DOHH2 (cell line): ENCODE results near the gene NFU1.

Source experiments
- EZH2phosphoT487 ChIP-seq: fragments of 200-600 bp; sonication (generic); IDR thresholded peaks from 2 replicates; pipeline ENCODE4 v1.6.1; 2017; ENCODE audit warnings: borderline replicate concordance, mild to moderate bottlenecking, antibody characterized with exemption, low read length, moderate library complexity, mixed read lengths
- TF ChIP-seq, protein P1 (sequence below): fragments of 200-600 bp; sonication (generic); IDR thresholded peaks from one replicate; pipeline ENCODE4 v1.5.1; 2014; ENCODE audit warnings: antibody characterized with exemption, mild to moderate bottlenecking, low read depth, low read length; ENCODE audit not compliant: poor library complexity, severe bottlenecking

- TF ChIP-seq, protein P1, sequence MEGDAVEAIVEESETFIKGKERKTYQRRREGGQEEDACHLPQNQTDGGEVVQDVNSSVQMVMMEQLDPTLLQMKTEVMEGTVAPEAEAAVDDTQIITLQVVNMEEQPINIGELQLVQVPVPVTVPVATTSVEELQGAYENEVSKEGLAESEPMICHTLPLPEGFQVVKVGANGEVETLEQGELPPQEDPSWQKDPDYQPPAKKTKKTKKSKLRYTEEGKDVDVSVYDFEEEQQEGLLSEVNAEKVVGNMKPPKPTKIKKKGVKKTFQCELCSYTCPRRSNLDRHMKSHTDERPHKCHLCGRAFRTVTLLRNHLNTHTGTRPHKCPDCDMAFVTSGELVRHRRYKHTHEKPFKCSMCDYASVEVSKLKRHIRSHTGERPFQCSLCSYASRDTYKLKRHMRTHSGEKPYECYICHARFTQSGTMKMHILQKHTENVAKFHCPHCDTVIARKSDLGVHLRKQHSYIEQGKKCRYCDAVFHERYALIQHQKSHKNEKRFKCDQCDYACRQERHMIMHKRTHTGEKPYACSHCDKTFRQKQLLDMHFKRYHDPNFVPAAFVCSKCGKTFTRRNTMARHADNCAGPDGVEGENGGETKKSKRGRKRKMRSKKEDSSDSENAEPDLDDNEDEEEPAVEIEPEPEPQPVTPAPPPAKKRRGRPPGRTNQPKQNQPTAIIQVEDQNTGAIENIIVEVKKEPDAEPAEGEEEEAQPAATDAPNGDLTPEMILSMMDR = no peak
- no peak for TF ChIP-seq EZH2phosphoT487
Observed at GRCh38 chr2:69459936-69460335, 22.7 kb upstream of the NFU1 start.
